ENCODE data around the gene ALOX5. TPM values are rescaled to one million over a fixed set of nuclear protein-coding genes. Genes with fewer than 3 reads are reported as not detected.

ALOX5 gene
- polyA plus RNA-seq, 1 of the 3 experiments (the other 2 are of a cell fraction) = not detected

DNA sequence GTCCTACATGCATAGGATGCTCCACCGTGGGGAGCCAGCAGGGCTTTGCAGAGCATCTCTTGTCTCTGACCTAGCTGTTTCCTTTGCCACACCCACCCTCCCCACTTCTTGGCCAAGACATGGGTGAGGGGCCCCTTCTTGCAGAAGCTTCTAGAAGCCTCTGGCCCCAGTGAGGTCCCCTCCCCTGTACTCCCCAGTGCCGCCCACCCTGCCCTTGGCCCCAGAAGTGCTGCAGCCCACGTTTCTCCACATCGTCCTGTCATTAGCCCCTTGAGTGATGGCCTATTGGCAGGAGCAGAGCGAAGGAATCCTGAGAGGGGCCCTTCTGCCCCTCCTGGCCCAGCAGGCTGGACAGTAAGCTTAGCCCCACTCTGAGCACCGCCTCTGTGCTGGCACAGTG, 43.7 kb downstream of the ALOX5 start:
- DNase-seq = no peak

DNA sequence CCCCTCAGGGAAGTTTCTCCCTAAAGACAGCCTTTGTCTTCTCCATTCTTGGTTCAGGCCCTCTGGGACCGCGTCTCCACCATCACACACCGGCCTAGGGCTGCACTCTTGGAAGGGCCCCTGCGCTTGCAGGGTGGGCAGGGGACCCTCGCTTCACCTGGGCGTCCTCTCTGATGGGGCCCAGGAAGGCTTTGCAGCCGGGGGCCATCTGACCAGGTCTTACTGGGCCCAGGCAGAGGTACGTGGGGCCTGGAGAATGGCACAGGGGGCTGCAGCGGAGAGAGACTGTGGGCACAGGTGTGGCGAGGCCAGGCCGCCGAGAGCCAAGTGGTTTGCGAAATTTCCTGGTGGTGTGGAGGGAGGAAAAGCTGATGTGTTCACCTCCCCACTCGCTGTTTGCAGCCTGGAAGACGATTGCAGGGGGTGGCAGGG, 44.4 kb downstream of the ALOX5 start:
- TF ChIP-seq JUND (IDR thresholded peaks at IDR 0.05) (no peak), ELF1 (IDR thresholded peaks at IDR 0.05) (no peak), TCF12 (IDR thresholded peaks at IDR 0.05) (no peak), RCOR1 (IDR thresholded peaks at IDR 0.05; ENCODE audit: low read length) (no peak), FOXJ3 (CRISPR knock-in tag; IDR thresholded peaks at IDR 0.05) (no peak), RXRA (IDR thresholded peaks at IDR 0.05; ENCODE audit: borderline replicate concordance, low read depth) (no peak), RFX5 (IDR thresholded peaks at IDR 0.05; ENCODE audit: low read length) (no peak), SIN3A (IDR thresholded peaks at IDR 0.05; ENCODE audit: borderline replicate concordance, low read depth, low read length) (no peak), EZH2phosphoT487 (IDR thresholded peaks at IDR 0.05; ENCODE audit: borderline replicate concordance, low read depth) (no peak), EP300 (IDR thresholded peaks at IDR 0.05; ENCODE audit: borderline replicate concordance in 1 of 2, low read depth in 1 of 2, low read length in 1 of 2) (no peak)
- TF ChIP-seq, protein P1, sequence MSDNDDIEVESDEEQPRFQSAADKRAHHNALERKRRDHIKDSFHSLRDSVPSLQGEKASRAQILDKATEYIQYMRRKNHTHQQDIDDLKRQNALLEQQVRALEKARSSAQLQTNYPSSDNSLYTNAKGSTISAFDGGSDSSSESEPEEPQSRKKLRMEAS (IDR thresholded peaks at IDR 0.05; ENCODE audit: low read depth) = no peak
- TF ChIP-seq, protein P2, sequence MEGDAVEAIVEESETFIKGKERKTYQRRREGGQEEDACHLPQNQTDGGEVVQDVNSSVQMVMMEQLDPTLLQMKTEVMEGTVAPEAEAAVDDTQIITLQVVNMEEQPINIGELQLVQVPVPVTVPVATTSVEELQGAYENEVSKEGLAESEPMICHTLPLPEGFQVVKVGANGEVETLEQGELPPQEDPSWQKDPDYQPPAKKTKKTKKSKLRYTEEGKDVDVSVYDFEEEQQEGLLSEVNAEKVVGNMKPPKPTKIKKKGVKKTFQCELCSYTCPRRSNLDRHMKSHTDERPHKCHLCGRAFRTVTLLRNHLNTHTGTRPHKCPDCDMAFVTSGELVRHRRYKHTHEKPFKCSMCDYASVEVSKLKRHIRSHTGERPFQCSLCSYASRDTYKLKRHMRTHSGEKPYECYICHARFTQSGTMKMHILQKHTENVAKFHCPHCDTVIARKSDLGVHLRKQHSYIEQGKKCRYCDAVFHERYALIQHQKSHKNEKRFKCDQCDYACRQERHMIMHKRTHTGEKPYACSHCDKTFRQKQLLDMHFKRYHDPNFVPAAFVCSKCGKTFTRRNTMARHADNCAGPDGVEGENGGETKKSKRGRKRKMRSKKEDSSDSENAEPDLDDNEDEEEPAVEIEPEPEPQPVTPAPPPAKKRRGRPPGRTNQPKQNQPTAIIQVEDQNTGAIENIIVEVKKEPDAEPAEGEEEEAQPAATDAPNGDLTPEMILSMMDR (IDR thresholded peaks at IDR 0.05) = no peak
- Histone ChIP-seq H3F3A (replicated peaks; ENCODE audit: insufficient read depth) (no peaks in the 10 kb centered on the region), H3K4me3 (ENCODE audit: low read depth in 2 of 2, low read length in 1 of 2) (peak overlapping the region in 1 of 2 experiments; percentile 55; a peak in 3 of 4 replicates), H3K27me3 (ENCODE audit: insufficient read depth) (no peaks in the 10 kb centered on the region), H2AFZ (ENCODE audit: low read depth) (no peak overlapping the region), H3K9me2 (no peaks in the 10 kb centered on the region), H3K4me1 (ENCODE audit: control insufficient read depth in 1 of 2, insufficient read depth in 2 of 2, low read depth in 1 of 2, low read length in 1 of 2) (peaks cover 0 to 12% of the 10 kb centered on the region in 2 experiments; a peak in 1 of 4 replicates), H4K20me1 (ENCODE audit: insufficient read depth) (no peaks in the 10 kb centered on the region), H3K9ac (no peak overlapping the region), H3K4me2 (peak overlapping the region; percentile 86; the same call in 1 of the 2 replicates), H3K9me3 (no peaks in the 10 kb centered on the region), H3K36me3 (replicated peaks in 1 of 2; ENCODE audit: control insufficient read depth in 1 of 2, insufficient read depth in 2 of 2, low read length in 1 of 2) (no peaks in the 10 kb centered on the region), H3K27ac (ENCODE audit: low read depth in 2 of 2, low read length in 1 of 2) (no peak overlapping the region), H3K79me2 (ENCODE audit: insufficient read depth) (no peaks in the 10 kb centered on the region)
- ChIA-PET CTCF (interaction anchor here (1.4 to 2.8 kb wide), 3 partner anchors 14 to 47 kb away, joined by 3 to 13 read pairs (median 4); no protein-coding TSS in a partner anchor), POLR2A (interaction anchor here (0.5 kb wide), 1 partner anchor 417 kb away, joined by 3 read pairs; no protein-coding TSS in a partner anchor)
- WGBS (ENCODE audit: low lambda C conversion rate) = 92% methylated on average over 13 of the region's 15 CpGs
- DNase-seq = no peak

More for the DNA sequence above, 43.7 kb downstream of the ALOX5 start:
- H3K27ac ChIP-seq (ENCODE audit: low read depth in 2 of 2, low read length in 1 of 2) = no peak overlapping the region
- no peaks in the 10 kb centered on the region for H3F3A ChIP-seq (replicated peaks; ENCODE audit: insufficient read depth)
- no peaks in the 10 kb centered on the region for H3K9me2 ChIP-seq
- ChIA-PET POLR2A (interaction anchor here (0.5 kb wide), 1 partner anchor 416 kb away, joined by 3 read pairs; no protein-coding TSS in a partner anchor), CTCF (no interaction called here)
- H3K4me1 ChIP-seq (ENCODE audit: control insufficient read depth in 1 of 2, insufficient read depth in 2 of 2, low read depth in 1 of 2, low read length in 1 of 2) = peaks cover 0 to 12% of the 10 kb centered on the region in 2 experiments; a peak in 1 of 4 replicates
- WGBS (ENCODE audit: low lambda C conversion rate) = 69% methylated on average over 6 of the region's 6 CpGs
- H3K4me2 ChIP-seq = no peak overlapping the region
- H3K27me3 ChIP-seq (ENCODE audit: insufficient read depth) = peaks cover 1% of the 10 kb centered on the region; the same call in 1 of the 2 replicates
- H3K9me3 ChIP-seq = no peaks in the 10 kb centered on the region
- TF ChIP-seq JUND (IDR thresholded peaks at IDR 0.05) (no peak), EP300 (IDR thresholded peaks at IDR 0.05; ENCODE audit: borderline replicate concordance in 1 of 2, low read depth in 1 of 2, low read length in 1 of 2) (no peak), MXI1 (IDR thresholded peaks at IDR 0.05; ENCODE audit: low read depth, low read length) (no peak), RAD21 (IDR thresholded peaks at IDR 0.05; ENCODE audit: low read length) (no peak), SMC3 (IDR thresholded peaks at IDR 0.05; ENCODE audit: low read depth, low read length) (no peak), TCF12 (IDR thresholded peaks at IDR 0.05) (no peak), ELF1 (IDR thresholded peaks at IDR 0.05) (no peak), CHD2 (IDR thresholded peaks at IDR 0.05; ENCODE audit: low read length, partially characterized antibody) (no peak), FOXM1 (IDR thresholded peaks at IDR 0.05; ENCODE audit: low read depth) (no peak), MEF2A (IDR thresholded peaks at IDR 0.05; ENCODE audit: borderline replicate concordance, low read depth) (no peak), NRF1 (IDR thresholded peaks at IDR 0.05; ENCODE audit: low read depth, low read length) (no peak), NFIC (IDR thresholded peaks at IDR 0.05; ENCODE audit: borderline replicate concordance) (no peak), FOSL2 (IDR thresholded peaks at IDR 0.05; ENCODE audit: borderline replicate concordance, low read depth) (no peak), EZH2phosphoT487 (IDR thresholded peaks at IDR 0.05; ENCODE audit: borderline replicate concordance, low read depth) (no peak), SIN3A (IDR thresholded peaks at IDR 0.05; ENCODE audit: borderline replicate concordance, low read depth, low read length) (no peak), RFX5 (IDR thresholded peaks at IDR 0.05; ENCODE audit: low read length) (no peak)
- TF ChIP-seq, protein P3, sequence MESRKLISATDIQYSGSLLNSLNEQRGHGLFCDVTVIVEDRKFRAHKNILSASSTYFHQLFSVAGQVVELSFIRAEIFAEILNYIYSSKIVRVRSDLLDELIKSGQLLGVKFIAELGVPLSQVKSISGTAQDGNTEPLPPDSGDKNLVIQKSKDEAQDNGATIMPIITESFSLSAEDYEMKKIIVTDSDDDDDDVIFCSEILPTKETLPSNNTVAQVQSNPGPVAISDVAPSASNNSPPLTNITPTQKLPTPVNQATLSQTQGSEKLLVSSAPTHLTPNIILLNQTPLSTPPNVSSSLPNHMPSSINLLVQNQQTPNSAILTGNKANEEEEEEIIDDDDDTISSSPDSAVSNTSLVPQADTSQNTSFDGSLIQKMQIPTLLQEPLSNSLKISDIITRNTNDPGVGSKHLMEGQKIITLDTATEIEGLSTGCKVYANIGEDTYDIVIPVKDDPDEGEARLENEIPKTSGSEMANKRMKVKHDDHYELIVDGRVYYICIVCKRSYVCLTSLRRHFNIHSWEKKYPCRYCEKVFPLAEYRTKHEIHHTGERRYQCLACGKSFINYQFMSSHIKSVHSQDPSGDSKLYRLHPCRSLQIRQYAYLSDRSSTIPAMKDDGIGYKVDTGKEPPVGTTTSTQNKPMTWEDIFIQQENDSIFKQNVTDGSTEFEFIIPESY (IDR thresholded peaks at IDR 0.05; ENCODE audit: borderline replicate concordance, low read depth) = no peak
- TF ChIP-seq, protein P2 (IDR thresholded peaks at IDR 0.05) = no peak
- H3K79me2 ChIP-seq (ENCODE audit: insufficient read depth) = no peaks in the 10 kb centered on the region
- no peaks in the 10 kb centered on the region for H4K20me1 ChIP-seq (ENCODE audit: insufficient read depth)
- H2AFZ ChIP-seq (ENCODE audit: low read depth) = no peak overlapping the region
- H3K36me3 ChIP-seq (replicated peaks in 1 of 2; ENCODE audit: control insufficient read depth in 1 of 2, insufficient read depth in 2 of 2, low read length in 1 of 2) = no peaks in the 10 kb centered on the region
- H3K9ac ChIP-seq = no peak overlapping the region
- H3K4me3 ChIP-seq (ENCODE audit: low read depth in 2 of 2, low read length in 1 of 2) = no peak overlapping the region

All from SK-N-SH (cell line).